Activated naive CD4-positive, alpha-beta T cell treated with Interleukin-2 at 50 U/mL for 16 hours (primary cell): ENCODE data around the gene GALNS.

ENCODE experiments used
- DNase-seq: peaks from one replicate; pipeline ENCODE4 v3.0.0-alpha.2; 2020

Gene GALNS

GRCh38 chr16:88814144-88814502 lies 42.6 kb downstream of the GALNS start:
- no peak for DNase-seq

GRCh38 chr16:88813269-88814143 lies 43.2 kb downstream of the GALNS start:
- no peak for DNase-seq

GRCh38 chr16:88812513-88813268 lies 44.1 kb downstream of the GALNS start:
- no peak for DNase-seq

GRCh38 chr16:88811769-88812512 lies 44.8 kb downstream of the GALNS start, which contains the start of gene APRT:
TSS of gene APRT (minus strand) at chr16:88811928. CDS start at chr16:88811899, 29 bp downstream.
- peak; percentile 96 for DNase-seq

- DNase-seq, result peak; percentile 72
Observed at GRCh38 chr16:88810912-88811768, 45.6 kb downstream of the GALNS start.

- peak; percentile 34 for DNase-seq
Observed at GRCh38 chr16:88810166-88810911, 46.4 kb downstream of the GALNS start.

GRCh38 chr16:88809676-88810165 lies 47.0 kb downstream of the GALNS start:
- DNase-seq, result no peak

GRCh38 chr16:88809068-88809675 lies 47.6 kb downstream of the GALNS start:
- no peak for DNase-seq

- DNase-seq, result no peak
Observed at GRCh38 chr16:88807626-88808453, 48.9 kb downstream of the GALNS start.

- no peak for DNase-seq
Observed at GRCh38 chr16:88807142-88807625, 49.6 kb downstream of the GALNS start.

GRCh38 chr16:88806491-88807111 lies 50.1 kb downstream of the GALNS start:
- DNase-seq, result no peak

- DNase-seq, result no peak
Observed at GRCh38 chr16:88805887-88806393, 50.8 kb downstream of the GALNS start.

GRCh38 chr16:88805340-88805715 lies 51.4 kb downstream of the GALNS start:
- DNase-seq, result no peak

GRCh38 chr16:88804552-88805339 lies 52.0 kb downstream of the GALNS start:
- peak; percentile 44 for DNase-seq

- DNase-seq, result no peak
Observed at GRCh38 chr16:88804173-88804551, 52.6 kb downstream of the GALNS start.

GRCh38 chr16:88803264-88803987 lies 53.3 kb downstream of the GALNS start, which contains the start of gene CDT1:
TSS of gene CDT1 (plus strand) at chr16:88803789. CDS start at chr16:88803832, 43 bp downstream.
- peak; percentile 83 for DNase-seq

- DNase-seq, result no peak
Observed at GRCh38 chr16:88800277-88800592, 56.5 kb downstream of the GALNS start.
